Right lobe of liver (tissue), 6 donors: ENCODE data around the gene SH3GL2. TPM values are rescaled to one million over a fixed set of nuclear protein-coding genes. Genes with fewer than 3 reads are reported as not detected.

Experiments
- ATAC-seq, 4 donors: fragments of 200-7000 bp; cut with Tn5 transposase; one replicate each; pipeline ENCODE4 v1.9.1; 2020; ENCODE audit warnings: mild to moderate bottlenecking in 4 of 4, moderate library complexity in 4 of 4
- DNase-seq, 3 donors: peaks; one replicate each; pipeline ENCODE4 v3.0.0-alpha.2; 2020
- H3K27ac ChIP-seq, 3 donors: fragments of 200-600 bp; one replicate each; pipeline ENCODE4 v1.8.0; 2022
- H3K27me3 ChIP-seq, 2 donors: fragments of 200-600 bp; one replicate each; pipeline ENCODE4 v1.8.0; 2022
- H3K36me3 ChIP-seq, 4 donors: fragments of 200-600 bp; sonication (generic) in 1 of 4; one replicate each; pipeline versions ENCODE4 v1.5.1 to v1.8.0; 2017 to 2022; ENCODE audit warnings: control low read depth in 1 of 4
- H3K4me1 ChIP-seq, 4 donors: fragments of 200-600 bp; sonication (generic) in 1 of 4; one replicate each; pipeline versions ENCODE4 v1.5.1 to v1.8.0; 2017 to 2022; ENCODE audit warnings: control low read depth in 1 of 4
- H3K4me3 ChIP-seq, 3 donors: fragments of 200-600 bp; one replicate each; pipeline ENCODE4 v1.8.0; 2022
- H3K9me3 ChIP-seq, 4 donors: fragments of 200-600 bp; sonication (generic) in 1 of 4; one replicate each; pipeline versions ENCODE4 v1.5.1 to v1.8.0; 2017 to 2022; ENCODE audit warnings: control low read depth in 1 of 4
- POLR2A ChIP-seq: fragments of 450-650 bp; IDR thresholded peaks from one replicate; pipeline ENCODE4 v1.6.1; 2017; ENCODE audit warnings: antibody characterized with exemption, mild to moderate bottlenecking
- WGBS: methylation state at CpG from one replicate; pipeline ENCODE4 v1.1.6; 2018; ENCODE audit warnings: low coverage, low lambda C conversion rate; ENCODE audit not compliant: insufficient coverage; ENCODE audit errors: missing lambda C conversion rate; 5-methylcytosine and 5-hydroxymethylcytosine counted together
- intact Hi-C, 2 donors: fragments of 100-400 bp; cut with DNase I; formaldehyde crosslinking; loops; one replicate each; pipeline versions ENCODE4 v1.11.2 to v1.14.1; 2022
- total RNA-seq, 6 experiments: library from RNA; depleted of rRNA in 2 of 6; stranded (reverse); fragments of >200 nt in 2 of 6; fragmentation: NEBNext Ultra II Directional in 3 of 6; extraction: Animal tissue kit (Norgen Biotek cat#: 25700) in 3 of 6; gene quantifications; one replicate each; pipeline versions ENCODE4 v1.1.0 to v1.2.4, GENCODE V29; 2016 to 2023
- TF ChIP-seq, protein P1 (sequence below), 4 donors: fragments of 200-600 bp in 3 of 4; fragments of 450-650 bp in 1 of 4; IDR thresholded peaks; one replicate each; pipeline versions ENCODE4 v1.5.1 to v1.8.0; 2016 to 2022; ENCODE audit warnings: antibody characterized with exemption in 4 of 4, mild to moderate bottlenecking in 2 of 4
- donor health status: DM: no; HTN: yes; CAD: no.
- donor health status: DM: no; HTN: no; CAD: no.
- donor health status: DM: no; HTN: no; CAD: no.
- donor health status: DM: no; HTN: yes; CAD: no.
- donor health status: DM: no; HTN: yes; CAD: no.

Gene SH3GL2
- total RNA-seq, 6 experiments from 2014 or later, result 0.07 to 0.09 TPM; not detected in 4

GRCh38 chr9:17810728-17811571 lies 232.1 kb downstream of the SH3GL2 start:
- H3K27me3 ChIP-seq, result no peaks in the 10 kb centered on the region
- no peaks in the 10 kb centered on the region for H3K9me3 ChIP-seq
- ATAC-seq (peak in 3 of 4 donors; percentile 60 to 66 (median 63)), DNase-seq (peak in 2 of 3 donors; percentile 25 to 57)
- peaks cover 0 to 8% (median 0%) of the 10 kb centered on the region in 4 donors for H3K4me1 ChIP-seq
- H3K4me3 ChIP-seq, result no peak overlapping the region
- 15% methylated on average over 13 of the region's 13 CpGs for WGBS
- no peak overlapping the region for H3K27ac ChIP-seq
- TF ChIP-seq POLR2A, result no peak
- TF ChIP-seq, protein P1, sequence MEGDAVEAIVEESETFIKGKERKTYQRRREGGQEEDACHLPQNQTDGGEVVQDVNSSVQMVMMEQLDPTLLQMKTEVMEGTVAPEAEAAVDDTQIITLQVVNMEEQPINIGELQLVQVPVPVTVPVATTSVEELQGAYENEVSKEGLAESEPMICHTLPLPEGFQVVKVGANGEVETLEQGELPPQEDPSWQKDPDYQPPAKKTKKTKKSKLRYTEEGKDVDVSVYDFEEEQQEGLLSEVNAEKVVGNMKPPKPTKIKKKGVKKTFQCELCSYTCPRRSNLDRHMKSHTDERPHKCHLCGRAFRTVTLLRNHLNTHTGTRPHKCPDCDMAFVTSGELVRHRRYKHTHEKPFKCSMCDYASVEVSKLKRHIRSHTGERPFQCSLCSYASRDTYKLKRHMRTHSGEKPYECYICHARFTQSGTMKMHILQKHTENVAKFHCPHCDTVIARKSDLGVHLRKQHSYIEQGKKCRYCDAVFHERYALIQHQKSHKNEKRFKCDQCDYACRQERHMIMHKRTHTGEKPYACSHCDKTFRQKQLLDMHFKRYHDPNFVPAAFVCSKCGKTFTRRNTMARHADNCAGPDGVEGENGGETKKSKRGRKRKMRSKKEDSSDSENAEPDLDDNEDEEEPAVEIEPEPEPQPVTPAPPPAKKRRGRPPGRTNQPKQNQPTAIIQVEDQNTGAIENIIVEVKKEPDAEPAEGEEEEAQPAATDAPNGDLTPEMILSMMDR (IDR thresholded peaks at IDR 0.05), result peak; percentile 82 to 93 (median 92)
- intact Hi-C loops, result loop anchor here in 1 of 2 donors (5.0 kb wide), 1 partner anchor 396 kb away; no protein-coding TSS in a partner anchor
- no peaks in the 10 kb centered on the region for H3K36me3 ChIP-seq

GRCh38 chr9:17813798-17814197 lies 234.9 kb downstream of the SH3GL2 start:
- Histone ChIP-seq H3K4me1 (no peaks in the 10 kb centered on the region), H3K27me3 (no peaks in the 10 kb centered on the region), H3K27ac (no peak overlapping the region), H3K36me3 (no peaks in the 10 kb centered on the region), H3K4me3 (no peak overlapping the region), H3K9me3 (no peaks in the 10 kb centered on the region)
- 53% methylated on average over 2 of the region's 4 CpGs for whole genome bisulfite sequencing
- no peak for ATAC-seq
- TF ChIP-seq, protein P1 (IDR thresholded peaks at IDR 0.05), result no peak
- TF ChIP-seq POLR2A, result no peak
- intact Hi-C loops, result loop anchor here in 1 of 2 donors (5.0 kb wide), 1 partner anchor 394 kb away; no protein-coding TSS in a partner anchor
- no peak for DNase-seq

DNA sequence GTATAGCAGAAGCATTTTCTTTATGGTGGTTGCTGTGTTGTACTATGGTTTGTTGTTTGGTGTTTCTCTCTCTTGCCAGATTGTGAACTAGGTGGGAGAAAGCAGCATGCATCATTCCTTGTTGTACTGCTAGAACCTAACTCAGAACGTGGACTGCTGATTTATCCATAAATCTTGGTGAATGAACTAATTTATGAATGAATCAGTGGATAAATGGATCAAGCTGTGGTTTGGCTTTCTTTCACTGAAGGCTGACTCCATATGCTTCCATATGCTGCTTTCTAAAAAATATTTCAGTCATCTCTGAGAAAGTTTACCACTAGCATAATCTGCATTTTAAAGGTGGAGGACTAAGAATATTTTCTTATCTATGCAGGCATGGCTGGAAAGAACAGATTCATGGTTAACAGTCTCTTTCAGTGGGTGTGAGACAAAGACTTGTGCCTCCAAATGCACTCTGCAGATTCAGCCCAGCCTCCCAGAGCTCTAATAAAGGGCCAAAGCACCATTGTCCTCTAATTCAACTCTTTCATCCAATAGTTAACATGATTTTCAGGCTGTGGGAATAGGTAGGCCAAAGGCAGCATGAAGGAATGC lies 237.7 kb downstream of the SH3GL2 start:
- Histone ChIP-seq H3K4me3 (no peak overlapping the region), H3K9me3 (no peaks in the 10 kb centered on the region), H3K4me1 (no peaks in the 10 kb centered on the region), H3K27ac (no peak overlapping the region), H3K36me3 (no peaks in the 10 kb centered on the region), H3K27me3 (no peaks in the 10 kb centered on the region)
- WGBS, result 38% methylated on average over 1 of the region's 1 CpG
- intact Hi-C loops, result no loop called here
- ATAC-seq (no peak), DNase-seq (no peak)
- TF ChIP-seq POLR2A, result no peak
- TF ChIP-seq, protein P1 (IDR thresholded peaks at IDR 0.05), result no peak

DNA sequence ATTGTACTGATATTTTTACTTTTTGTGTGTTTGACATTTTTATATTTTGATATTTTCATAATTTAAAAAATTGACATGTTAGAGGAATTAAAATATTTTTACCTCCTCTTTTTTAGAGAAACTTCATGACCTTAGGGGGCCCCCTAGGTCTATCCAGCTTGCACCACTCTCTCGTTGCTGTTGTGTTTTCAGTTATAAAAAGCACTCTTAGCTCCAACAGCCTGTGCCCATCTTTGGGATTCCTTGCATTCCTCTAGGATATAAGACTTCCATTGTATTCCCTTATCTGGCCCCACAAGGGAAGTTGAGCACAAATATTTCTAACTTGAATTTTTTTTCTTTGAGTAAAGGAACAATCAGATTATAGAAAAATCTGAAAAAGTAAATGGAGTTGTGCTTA lies 245.3 kb downstream of the SH3GL2 start:
- ATAC-seq (no peak), DNase-seq (no peak)
- WGBS, result 10% methylated on average over 1 of the region's 1 CpG

More for the DNA sequence above, 245.3 kb downstream of the SH3GL2 start:
- Histone ChIP-seq H3K4me1 (no peaks in the 10 kb centered on the region), H3K4me3 (no peak overlapping the region), H3K36me3 (no peaks in the 10 kb centered on the region), H3K9me3 (no peaks in the 10 kb centered on the region), H3K27ac (no peak overlapping the region), H3K27me3 (no peaks in the 10 kb centered on the region)
- no peak for TF ChIP-seq POLR2A
- TF ChIP-seq, protein P1 (IDR thresholded peaks at IDR 0.05), result no peak
- intact Hi-C loops, result no loop called here
